ENCODE results near the gene MOAP1. TPM values are rescaled to one million over a fixed set of nuclear protein-coding genes. Genes with fewer than 3 reads are reported as not detected.

The MOAP1 gene
- polyA plus RNA-seq, 1 donor from 2014 or later: 224 TPM

DNA sequence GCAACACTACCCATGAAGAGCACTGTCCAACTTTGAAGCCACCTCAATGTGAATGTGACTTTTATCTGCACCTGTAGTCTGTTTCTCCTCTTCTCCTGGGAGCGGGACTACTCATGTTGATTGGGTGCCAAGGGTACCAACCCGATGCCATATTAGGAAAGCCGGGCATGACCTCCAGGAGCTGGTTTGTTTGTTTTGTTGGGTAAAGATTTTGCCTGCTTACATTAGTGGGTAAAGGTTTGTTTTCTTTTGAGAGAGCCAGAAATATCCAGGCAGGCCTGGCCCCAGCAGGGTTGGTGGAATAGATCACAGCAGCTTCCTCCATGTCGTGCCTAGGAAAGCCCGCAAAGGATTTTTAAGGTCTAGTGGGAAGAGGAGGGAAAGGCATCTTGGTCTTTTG lies 49.3 kb downstream of the MOAP1 start:
- Histone ChIP-seq H3K9me2 (ENCODE audit: insufficient read depth, low read length) (no peaks in the 10 kb centered on the region), H3K27me3 (ENCODE audit: insufficient read depth, low read depth, low read length) (no peaks in the 10 kb centered on the region)

DNA sequence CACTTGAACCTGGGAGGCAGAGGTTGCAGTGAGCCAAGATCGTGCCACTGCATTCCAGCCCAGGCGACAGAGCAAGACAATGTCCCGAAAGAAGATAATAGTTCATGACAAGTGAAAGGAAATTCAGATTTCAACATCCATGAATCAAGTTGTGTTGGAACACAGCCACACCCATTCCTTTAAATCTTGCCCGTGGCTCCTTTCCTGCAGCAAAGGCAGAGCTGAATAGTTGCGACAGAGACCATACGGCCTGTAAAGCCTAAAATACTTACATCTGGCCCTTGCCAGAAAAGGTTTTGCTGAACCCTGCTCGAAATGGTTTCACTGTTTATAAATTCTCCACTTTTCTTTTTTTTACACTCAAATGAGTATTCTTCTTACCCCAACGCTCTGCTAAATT lies 51.2 kb downstream of the MOAP1 start:
- Histone ChIP-seq H3K9me2 (ENCODE audit: insufficient read depth, low read length) (no peaks in the 10 kb centered on the region), H3K36me3 (ENCODE audit: insufficient read depth, low read length) (no peaks in the 10 kb centered on the region), H4K20me1 (ENCODE audit: insufficient read depth) (no peaks in the 10 kb centered on the region), H3K27ac (ENCODE audit: low read length) (no peak overlapping the region), H3K9ac (ENCODE audit: low read length) (no peak overlapping the region), H3K4me3 (ENCODE audit: low read length) (no peak overlapping the region), H2AFZ (ENCODE audit: low read depth, low read length) (no peak overlapping the region), H3K4me2 (ENCODE audit: low read length) (no peak overlapping the region), H3K79me2 (replicated peaks; ENCODE audit: insufficient read depth, low read length) (no peaks in the 10 kb centered on the region), H3K9me3 (ENCODE audit: low read length) (no peaks in the 10 kb centered on the region), H3K27me3 (ENCODE audit: insufficient read depth, low read depth, low read length) (no peaks in the 10 kb centered on the region), H3F3A (ENCODE audit: insufficient read depth, low read length, poor library complexity, severe bottlenecking) (no peaks in the 10 kb centered on the region)
- TF ChIP-seq, protein P1, sequence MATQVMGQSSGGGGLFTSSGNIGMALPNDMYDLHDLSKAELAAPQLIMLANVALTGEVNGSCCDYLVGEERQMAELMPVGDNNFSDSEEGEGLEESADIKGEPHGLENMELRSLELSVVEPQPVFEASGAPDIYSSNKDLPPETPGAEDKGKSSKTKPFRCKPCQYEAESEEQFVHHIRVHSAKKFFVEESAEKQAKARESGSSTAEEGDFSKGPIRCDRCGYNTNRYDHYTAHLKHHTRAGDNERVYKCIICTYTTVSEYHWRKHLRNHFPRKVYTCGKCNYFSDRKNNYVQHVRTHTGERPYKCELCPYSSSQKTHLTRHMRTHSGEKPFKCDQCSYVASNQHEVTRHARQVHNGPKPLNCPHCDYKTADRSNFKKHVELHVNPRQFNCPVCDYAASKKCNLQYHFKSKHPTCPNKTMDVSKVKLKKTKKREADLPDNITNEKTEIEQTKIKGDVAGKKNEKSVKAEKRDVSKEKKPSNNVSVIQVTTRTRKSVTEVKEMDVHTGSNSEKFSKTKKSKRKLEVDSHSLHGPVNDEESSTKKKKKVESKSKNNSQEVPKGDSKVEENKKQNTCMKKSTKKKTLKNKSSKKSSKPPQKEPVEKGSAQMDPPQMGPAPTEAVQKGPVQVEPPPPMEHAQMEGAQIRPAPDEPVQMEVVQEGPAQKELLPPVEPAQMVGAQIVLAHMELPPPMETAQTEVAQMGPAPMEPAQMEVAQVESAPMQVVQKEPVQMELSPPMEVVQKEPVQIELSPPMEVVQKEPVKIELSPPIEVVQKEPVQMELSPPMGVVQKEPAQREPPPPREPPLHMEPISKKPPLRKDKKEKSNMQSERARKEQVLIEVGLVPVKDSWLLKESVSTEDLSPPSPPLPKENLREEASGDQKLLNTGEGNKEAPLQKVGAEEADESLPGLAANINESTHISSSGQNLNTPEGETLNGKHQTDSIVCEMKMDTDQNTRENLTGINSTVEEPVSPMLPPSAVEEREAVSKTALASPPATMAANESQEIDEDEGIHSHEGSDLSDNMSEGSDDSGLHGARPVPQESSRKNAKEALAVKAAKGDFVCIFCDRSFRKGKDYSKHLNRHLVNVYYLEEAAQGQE (IDR thresholded peaks at IDR 0.05; ENCODE audit: borderline replicate concordance): no peak
- no peak for TF ChIP-seq EZH2 (IDR thresholded peaks at IDR 0.05; ENCODE audit: borderline replicate concordance, insufficient read depth, low read length, poor library complexity, severe bottlenecking)
- no peak for TF ChIP-seq MXI1 (conservative IDR thresholded peaks at IDR 0.05; ENCODE audit: poor library complexity, severe bottlenecking)
- no peak for TF ChIP-seq RAD21 (conservative IDR thresholded peaks at IDR 0.05)
- TF ChIP-seq, protein P2, sequence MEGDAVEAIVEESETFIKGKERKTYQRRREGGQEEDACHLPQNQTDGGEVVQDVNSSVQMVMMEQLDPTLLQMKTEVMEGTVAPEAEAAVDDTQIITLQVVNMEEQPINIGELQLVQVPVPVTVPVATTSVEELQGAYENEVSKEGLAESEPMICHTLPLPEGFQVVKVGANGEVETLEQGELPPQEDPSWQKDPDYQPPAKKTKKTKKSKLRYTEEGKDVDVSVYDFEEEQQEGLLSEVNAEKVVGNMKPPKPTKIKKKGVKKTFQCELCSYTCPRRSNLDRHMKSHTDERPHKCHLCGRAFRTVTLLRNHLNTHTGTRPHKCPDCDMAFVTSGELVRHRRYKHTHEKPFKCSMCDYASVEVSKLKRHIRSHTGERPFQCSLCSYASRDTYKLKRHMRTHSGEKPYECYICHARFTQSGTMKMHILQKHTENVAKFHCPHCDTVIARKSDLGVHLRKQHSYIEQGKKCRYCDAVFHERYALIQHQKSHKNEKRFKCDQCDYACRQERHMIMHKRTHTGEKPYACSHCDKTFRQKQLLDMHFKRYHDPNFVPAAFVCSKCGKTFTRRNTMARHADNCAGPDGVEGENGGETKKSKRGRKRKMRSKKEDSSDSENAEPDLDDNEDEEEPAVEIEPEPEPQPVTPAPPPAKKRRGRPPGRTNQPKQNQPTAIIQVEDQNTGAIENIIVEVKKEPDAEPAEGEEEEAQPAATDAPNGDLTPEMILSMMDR (IDR thresholded peaks at IDR 0.05; ENCODE audit: poor library complexity, severe bottlenecking): no peak
- TF ChIP-seq SMC3 (conservative IDR thresholded peaks at IDR 0.05; ENCODE audit: poor library complexity): no peak
- no peak for TF ChIP-seq TAF1 (IDR thresholded peaks at IDR 0.05; ENCODE audit: low read depth)
- TF ChIP-seq POLR2AphosphoS5 (IDR thresholded peaks at IDR 0.05): no peak
- TF ChIP-seq EP300 (conservative IDR thresholded peaks at IDR 0.05; ENCODE audit: poor library complexity, severe bottlenecking): no peak

More for the DNA sequence above, 49.3 kb downstream of the MOAP1 start:
- no peak for TF ChIP-seq SMC3 (conservative IDR thresholded peaks at IDR 0.05; ENCODE audit: poor library complexity)
- TF ChIP-seq, protein P2 (IDR thresholded peaks at IDR 0.05; ENCODE audit: poor library complexity, severe bottlenecking): no peak
- no peak for TF ChIP-seq EZH2 (IDR thresholded peaks at IDR 0.05; ENCODE audit: borderline replicate concordance, insufficient read depth, low read length, poor library complexity, severe bottlenecking)
- TF ChIP-seq EP300 (conservative IDR thresholded peaks at IDR 0.05; ENCODE audit: poor library complexity, severe bottlenecking): no peak
- no peak for TF ChIP-seq MXI1 (conservative IDR thresholded peaks at IDR 0.05; ENCODE audit: poor library complexity, severe bottlenecking)
- no peak for TF ChIP-seq TAF1 (IDR thresholded peaks at IDR 0.05; ENCODE audit: low read depth)
- TF ChIP-seq POLR2AphosphoS5 (IDR thresholded peaks at IDR 0.05): no peak
- TF ChIP-seq, protein P1 (IDR thresholded peaks at IDR 0.05; ENCODE audit: borderline replicate concordance): no peak
- TF ChIP-seq RAD21 (conservative IDR thresholded peaks at IDR 0.05): no peak
- H3K4me3 ChIP-seq (ENCODE audit: low read length): no peak overlapping the region
- no peak overlapping the region for H3K4me2 ChIP-seq (ENCODE audit: low read length)
- H3K27ac ChIP-seq (ENCODE audit: low read length): no peak overlapping the region
- no peaks in the 10 kb centered on the region for H3K36me3 ChIP-seq (ENCODE audit: insufficient read depth, low read length)
- H3K9ac ChIP-seq (ENCODE audit: low read length): no peak overlapping the region
- no peaks in the 10 kb centered on the region for H3K79me2 ChIP-seq (replicated peaks; ENCODE audit: insufficient read depth, low read length)
- H3F3A ChIP-seq (ENCODE audit: insufficient read depth, low read length, poor library complexity, severe bottlenecking): no peaks in the 10 kb centered on the region
- H3K9me3 ChIP-seq (ENCODE audit: low read length): no peaks in the 10 kb centered on the region
- H2AFZ ChIP-seq (ENCODE audit: low read depth, low read length): no peak overlapping the region
- H4K20me1 ChIP-seq (ENCODE audit: insufficient read depth): no peaks in the 10 kb centered on the region
